Medulla oblongata (tissue), 1 donor: ENCODE measurements around the gene ELF4.

Source experiments
- DNase-seq: peaks from one replicate; pipeline ENCODE4 v3.0.0-alpha.2; 2015; ENCODE audit errors: extremely low spot score

The ELF4 gene

GRCh38 chrX:130085551-130086446, 24.5 kb downstream of the ELF4 start:
- DNase-seq: no peak

GRCh38 chrX:130084631-130085237, 25.6 kb downstream of the ELF4 start:
- DNase-seq: no peak

- no peak for DNase-seq
These were observed 26.5 kb downstream of the ELF4 start for GRCh38 chrX:130083656-130084382.

- no peak for DNase-seq
These were observed 27.2 kb downstream of the ELF4 start for GRCh38 chrX:130083107-130083490.

- DNase-seq: peak; percentile 43
These were observed 27.8 kb downstream of the ELF4 start for GRCh38 chrX:130082244-130083106.

- no peak for DNase-seq
These were observed 28.8 kb downstream of the ELF4 start for GRCh38 chrX:130081421-130082045.

GRCh38 chrX:130080791-130081367, 29.4 kb downstream of the ELF4 start:
- DNase-seq: no peak

GRCh38 chrX:130079824-130080406, 30.4 kb downstream of the ELF4 start:
- peak; percentile 83 for DNase-seq

- no peak for DNase-seq
These were observed 34.5 kb downstream of the ELF4 start for GRCh38 chrX:130075777-130076176.

- DNase-seq: no peak
These were observed 38.0 kb downstream of the ELF4 start for GRCh38 chrX:130072345-130072740.

- no peak for DNase-seq
These were observed 38.5 kb downstream of the ELF4 start for GRCh38 chrX:130071611-130072344.

- DNase-seq: no peak
These were observed 43.2 kb downstream of the ELF4 start for GRCh38 chrX:130066975-130067615.

- peak; percentile 78 for DNase-seq
These were observed 49.9 kb downstream of the ELF4 start for GRCh38 chrX:130060122-130061069.

GRCh38 chrX:130058652-130059051, 51.6 kb downstream of the ELF4 start:
- no peak for DNase-seq

GRCh38 chrX:130057209-130057608, 53.1 kb downstream of the ELF4 start:
- no peak for DNase-seq

- no peak for DNase-seq
These were observed 54.4 kb downstream of the ELF4 start for GRCh38 chrX:130055899-130056298.

GRCh38 chrX:130055103-130055502, 55.2 kb downstream of the ELF4 start:
- peak; percentile 18 for DNase-seq

GRCh38 chrX:130053236-130053635, 57.1 kb downstream of the ELF4 start:
- DNase-seq: no peak
